Nephron (organoid): ENCODE data around the gene MAP7.
"Not testable (repeated sequence)": the region's sequence is repeated elsewhere in the genome, so short reads cannot be mapped to it uniquely, and the experiment has no call there.

Experiments
- H3K27ac Mint-ChIP-seq, 3 experiments: 2 replicates each; pipeline ENCODE4 v1.8.0; 2020; ENCODE audit warnings: mixed read lengths in 3 of 3, mild to moderate bottlenecking in 2 of 3, moderate library complexity in 1 of 3
- H3K27me3 Mint-ChIP-seq: 2 replicates; pipeline ENCODE4 v1.8.0; 2021; ENCODE audit warnings: low read depth, mild to moderate bottlenecking, moderate library complexity, mixed read lengths
- H3K36me3 Mint-ChIP-seq: 2 replicates; pipeline ENCODE4 v1.8.0; 2020; ENCODE audit warnings: low read depth, mixed read lengths
- H3K4me1 Mint-ChIP-seq: 2 replicates; pipeline ENCODE4 v1.8.0; 2020; ENCODE audit warnings: mixed read lengths
- H3K4me3 Mint-ChIP-seq, 3 experiments: 2 replicates each; pipeline ENCODE4 v1.8.0; 2020; ENCODE audit warnings: mild to moderate bottlenecking in 3 of 3, mixed read lengths in 3 of 3, moderate library complexity in 2 of 3
- H3K9me3 Mint-ChIP-seq: 2 replicates; pipeline ENCODE4 v1.8.0; 2020; ENCODE audit warnings: mixed read lengths
- CTCF ChIP-seq, 3 experiments: fragments of 200-600 bp; sonication (generic); IDR thresholded peaks; one replicate each; pipeline ENCODE4 v1.5.0; 2021; ENCODE audit warnings: antibody characterized with exemption in 3 of 3; ENCODE audit not compliant: unreplicated experiment in 3 of 3

Gene MAP7

DNA sequence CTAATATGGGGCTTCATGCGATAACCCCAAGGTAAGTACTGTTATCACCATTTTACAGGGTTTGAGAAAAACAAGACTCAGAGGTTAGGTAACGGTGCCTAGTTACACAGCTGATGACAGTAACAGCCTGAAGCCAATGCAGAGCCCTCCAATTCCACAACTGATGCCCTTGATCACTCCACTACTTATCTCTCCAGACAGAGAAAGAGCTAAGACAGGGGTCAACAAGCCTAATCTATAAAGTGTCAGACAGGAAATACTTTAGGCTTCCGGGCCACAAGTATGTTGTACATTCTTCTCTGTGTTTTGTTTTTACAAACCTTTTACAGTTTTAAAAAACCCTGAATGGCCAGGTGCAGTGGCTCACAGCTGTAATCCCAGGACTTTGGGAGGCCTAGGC is 50.9 kb downstream of the MAP7 start:
- no peak overlapping the region for H3K4me3 Mint-ChIP-seq
- H3K4me1 Mint-ChIP-seq = no peaks in the 10 kb centered on the region
- TF ChIP-seq CTCF (IDR thresholded peaks at IDR 0.05; ENCODE audit: unreplicated experiment in 3 of 3) = no peak
- no peak overlapping the region for H3K27ac Mint-ChIP-seq
- no peaks in the 10 kb centered on the region for H3K36me3 Mint-ChIP-seq
- no peaks in the 10 kb centered on the region for H3K9me3 Mint-ChIP-seq
- no peaks in the 10 kb centered on the region for H3K27me3 Mint-ChIP-seq

- H3K4me3 Mint-ChIP-seq, H3K27ac Mint-ChIP-seq, H3K36me3 Mint-ChIP-seq, H3K27me3 Mint-ChIP-seq, H3K4me1 Mint-ChIP-seq, H3K9me3 Mint-ChIP-seq: not testable (repeated sequence)
Observed at GRCh38 chr6:136496449-136496848, 53.8 kb downstream of the MAP7 start.

DNA sequence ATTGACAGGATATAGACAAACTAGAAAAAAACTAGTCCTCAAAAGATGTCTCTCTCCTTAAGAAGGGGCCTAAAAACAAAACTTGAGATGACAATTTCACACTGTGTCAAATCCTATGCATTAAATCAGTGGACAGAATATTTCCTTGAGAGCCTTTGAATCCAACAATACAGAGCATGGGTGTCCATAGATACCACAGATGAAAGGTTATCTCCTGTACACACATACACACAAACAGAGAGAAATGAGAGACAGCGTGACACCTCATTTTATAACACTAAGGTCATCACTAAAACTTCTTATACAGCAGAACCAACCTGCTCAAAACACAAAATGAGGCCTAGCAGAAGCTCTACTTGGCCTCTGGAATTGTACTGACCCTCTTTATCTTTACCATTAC is 55.5 kb downstream of the MAP7 start:
- no peaks in the 10 kb centered on the region for H3K9me3 Mint-ChIP-seq
- H3K4me1 Mint-ChIP-seq = no peaks in the 10 kb centered on the region
- H3K4me3 Mint-ChIP-seq = no peak overlapping the region
- TF ChIP-seq CTCF (IDR thresholded peaks at IDR 0.05; ENCODE audit: unreplicated experiment in 3 of 3) = no peak
- H3K27ac Mint-ChIP-seq = no peak overlapping the region
- no peaks in the 10 kb centered on the region for H3K27me3 Mint-ChIP-seq
- H3K36me3 Mint-ChIP-seq = no peaks in the 10 kb centered on the region

- Mint-ChIP-seq H3K27ac (no peak overlapping the region), H3K9me3 (no peaks in the 10 kb centered on the region), H3K36me3 (no peaks in the 10 kb centered on the region), H3K27me3 (no peaks in the 10 kb centered on the region), H3K4me1 (no peaks in the 10 kb centered on the region), H3K4me3 (no peak overlapping the region)
- TF ChIP-seq CTCF (IDR thresholded peaks at IDR 0.05; ENCODE audit: unreplicated experiment in 3 of 3) = no peak
Observed at GRCh38 chr6:136494059-136494458, 56.2 kb downstream of the MAP7 start.

- H3K27me3 Mint-ChIP-seq = no peaks in the 10 kb centered on the region
- no peak overlapping the region for H3K27ac Mint-ChIP-seq
- no peaks in the 10 kb centered on the region for H3K9me3 Mint-ChIP-seq
- no peaks in the 10 kb centered on the region for H3K4me1 Mint-ChIP-seq
- TF ChIP-seq CTCF (IDR thresholded peaks at IDR 0.05; ENCODE audit: unreplicated experiment in 3 of 3) = no peak
- H3K4me3 Mint-ChIP-seq = no peak overlapping the region
- H3K36me3 Mint-ChIP-seq = no peaks in the 10 kb centered on the region
Observed at GRCh38 chr6:136492409-136492808, 57.8 kb downstream of the MAP7 start.

DNA sequence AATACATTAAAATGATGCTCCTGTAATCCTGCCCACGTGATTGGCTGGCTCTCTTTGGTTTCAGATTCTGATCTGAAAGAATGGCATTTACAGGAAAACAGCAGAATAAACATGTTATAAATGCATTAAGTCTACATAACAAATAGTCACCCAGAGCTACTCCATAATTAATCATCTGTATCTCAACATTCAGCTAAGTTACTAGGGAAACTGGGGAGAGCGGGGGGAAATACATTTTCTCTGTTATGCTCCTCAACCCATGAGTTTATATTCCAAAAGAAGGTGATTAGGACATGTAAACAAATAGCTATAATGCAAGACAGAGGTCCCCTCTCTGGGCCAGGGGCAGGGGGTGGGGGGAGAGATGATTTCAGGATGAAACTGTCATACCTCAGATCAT is 58.5 kb downstream of the MAP7 start:
- no peaks in the 10 kb centered on the region for H3K36me3 Mint-ChIP-seq

More for the DNA sequence above, 58.5 kb downstream of the MAP7 start:
- Mint-ChIP-seq H3K4me1 (no peaks in the 10 kb centered on the region), H3K27ac (no peak overlapping the region), H3K27me3 (no peaks in the 10 kb centered on the region), H3K4me3 (no peak overlapping the region), H3K9me3 (no peaks in the 10 kb centered on the region)
- no peak for TF ChIP-seq CTCF (IDR thresholded peaks at IDR 0.05; ENCODE audit: unreplicated experiment in 3 of 3)
